IPS-18c (cell line): ENCODE results near the gene CCM2.

Source experiments
- H3K4me3 ChIP-seq: 2 replicates; pipeline ENCODE4 v1.7.0; 2013; ENCODE audit warnings: low read depth, mild to moderate bottlenecking, low read length, moderate library complexity; ENCODE audit not compliant: insufficient read depth
- H3K9me3 ChIP-seq: one replicate; pipeline ENCODE4 v1.6.1; 2013; ENCODE audit warnings: mild to moderate bottlenecking, low read length, moderate library complexity; ENCODE audit not compliant: control insufficient read depth, insufficient read depth

Gene CCM2

GRCh38 chr7:45077579-45077978 is 77.6 kb downstream of the CCM2 start:
- no peaks in the 10 kb centered on the region for H3K9me3 ChIP-seq
- no peak overlapping the region for H3K4me3 ChIP-seq

- Histone ChIP-seq H3K4me3 (no peak overlapping the region), H3K9me3 (no peaks in the 10 kb centered on the region)
These were observed 78.2 kb downstream of the CCM2 start for GRCh38 chr7:45078125-45078681.

- no peak overlapping the region for H3K4me3 ChIP-seq
These were observed 80.4 kb downstream of the CCM2 start for GRCh38 chr7:45080265-45080957.

DNA sequence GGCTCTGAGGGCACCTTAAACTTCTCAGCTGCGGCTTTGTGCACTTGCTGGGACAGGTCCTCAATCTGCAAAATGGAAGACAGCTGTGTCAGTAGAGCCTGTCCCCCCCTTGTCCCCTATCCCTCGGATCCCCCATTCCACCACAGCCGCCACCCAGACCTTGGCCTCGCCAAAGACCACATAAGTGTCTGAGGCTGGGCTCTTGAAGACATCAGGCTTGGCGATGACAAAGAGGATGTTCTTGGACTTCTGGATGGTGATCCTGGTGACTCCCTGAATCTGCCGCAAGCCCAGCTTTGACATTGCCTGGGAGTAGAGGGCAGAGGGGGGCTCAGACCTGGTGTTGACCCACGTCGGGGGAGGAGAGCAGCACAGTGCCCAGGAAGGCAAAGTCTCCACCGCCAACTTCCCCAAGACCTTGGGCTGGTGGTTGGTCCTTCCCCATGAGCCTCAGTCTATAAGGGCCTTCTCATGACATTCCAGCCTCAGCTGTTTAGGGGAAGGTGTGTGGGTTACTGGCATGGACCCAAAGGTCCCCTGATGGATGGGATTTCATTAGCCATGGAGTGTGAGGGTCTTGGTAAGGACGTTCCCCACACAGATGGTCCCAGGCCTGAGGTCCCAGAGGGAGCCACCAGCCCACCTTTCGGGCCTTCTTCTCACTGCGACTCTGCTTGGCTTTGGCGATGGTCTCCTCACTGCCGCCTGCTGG is 81.1 kb downstream of the CCM2 start:
- no peaks in the 10 kb centered on the region for H3K9me3 ChIP-seq
- no peak overlapping the region for H3K4me3 ChIP-seq

More at GRCh38 chr7:45080265-45080957, 80.4 kb downstream of the CCM2 start:
- no peaks in the 10 kb centered on the region for H3K9me3 ChIP-seq

DNA sequence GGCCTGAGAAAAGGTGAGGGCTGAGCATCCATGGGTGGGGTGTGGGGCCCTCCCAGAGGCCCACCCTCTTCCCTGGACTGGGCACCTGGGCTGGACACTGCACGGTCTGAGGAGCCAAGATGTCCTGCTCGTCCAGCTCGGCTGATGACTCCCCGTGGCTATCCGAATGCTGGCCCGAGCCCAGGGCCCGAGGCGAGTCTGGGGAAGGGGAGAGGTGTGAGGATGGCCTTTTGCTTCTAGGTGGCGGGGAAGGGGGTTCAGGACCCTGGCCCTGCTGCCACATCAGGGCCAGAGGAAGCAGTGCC is 81.6 kb downstream of the CCM2 start:
- Histone ChIP-seq H3K4me3 (no peak overlapping the region), H3K9me3 (no peaks in the 10 kb centered on the region)

DNA sequence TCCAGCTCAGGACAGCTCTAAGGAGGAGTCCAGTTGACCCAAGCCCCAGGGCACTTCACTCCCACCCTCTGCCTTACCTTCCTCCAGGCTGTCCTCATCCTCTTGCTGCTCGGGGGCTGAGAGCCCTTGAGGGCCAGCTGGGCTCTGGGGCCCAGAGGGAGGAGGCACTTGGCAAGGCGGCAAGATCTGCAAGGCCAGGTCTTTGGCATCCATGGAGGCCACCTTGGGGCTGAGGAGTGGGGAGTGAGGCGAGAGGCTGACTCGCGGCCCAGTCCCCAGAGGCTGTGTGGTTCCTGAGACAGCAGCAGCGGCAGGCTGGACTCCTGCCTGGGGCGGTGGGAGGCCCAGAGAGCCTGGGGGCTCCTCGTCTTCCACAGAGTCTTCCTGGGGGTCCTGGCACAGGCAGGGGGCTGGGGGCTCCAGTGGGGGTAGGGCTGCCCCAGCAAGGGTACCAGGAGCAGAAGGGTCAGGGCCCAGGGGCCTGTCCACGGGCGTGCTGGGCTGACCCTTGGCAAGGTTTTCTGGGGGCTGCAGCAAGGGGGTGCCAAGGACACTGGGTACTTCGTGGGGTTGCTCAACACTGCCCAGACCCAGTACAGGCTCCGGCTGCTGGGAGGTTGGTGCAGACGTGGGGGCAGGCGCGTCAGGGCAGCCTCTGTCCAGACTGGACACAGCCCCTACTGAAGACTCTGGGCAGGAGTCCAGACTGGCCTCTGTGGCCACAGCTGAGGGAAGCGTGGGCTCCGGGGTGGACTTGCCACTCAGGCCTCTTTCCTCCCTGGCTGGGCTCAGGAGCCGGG is 82.2 kb downstream of the CCM2 start:
- Histone ChIP-seq H3K4me3 (no peak overlapping the region), H3K9me3 (no peaks in the 10 kb centered on the region)

GRCh38 chr7:45082831-45083331 is 82.9 kb downstream of the CCM2 start:
- no peak overlapping the region for H3K4me3 ChIP-seq

DNA sequence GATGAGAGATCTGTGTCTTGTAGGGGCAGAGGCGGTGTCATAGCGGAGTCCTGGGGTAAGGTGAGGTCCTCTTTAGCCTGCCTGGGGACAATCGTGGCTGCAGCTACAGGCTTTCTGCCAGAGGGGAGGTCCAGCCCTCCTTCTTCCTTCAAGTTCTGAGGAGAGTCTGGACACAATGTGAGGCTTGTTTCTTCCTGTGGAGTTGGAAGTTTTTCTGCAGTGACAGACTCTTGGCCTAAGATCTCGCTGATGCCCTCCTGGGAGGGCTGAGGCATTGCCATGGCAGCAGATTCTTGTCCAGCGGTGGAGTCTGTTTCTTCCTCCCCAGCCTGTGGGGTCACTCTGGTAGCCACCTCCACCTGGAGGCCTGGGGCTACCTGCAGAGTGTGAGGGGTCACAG is 84.3 kb downstream of the CCM2 start:
- no peak overlapping the region for H3K4me3 ChIP-seq

More at GRCh38 chr7:45082831-45083331, 82.9 kb downstream of the CCM2 start:
- no peaks in the 10 kb centered on the region for H3K9me3 ChIP-seq

GRCh38 chr7:45084901-45085618 is 85.1 kb downstream of the CCM2 start:
- H3K9me3 ChIP-seq: no peaks in the 10 kb centered on the region
- no peak overlapping the region for H3K4me3 ChIP-seq

More for the DNA sequence above, 84.3 kb downstream of the CCM2 start:
- no peaks in the 10 kb centered on the region for H3K9me3 ChIP-seq

- H3K9me3 ChIP-seq: no peaks in the 10 kb centered on the region
- no peak overlapping the region for H3K4me3 ChIP-seq
These were observed 85.7 kb downstream of the CCM2 start for GRCh38 chr7:45085619-45086200.

DNA sequence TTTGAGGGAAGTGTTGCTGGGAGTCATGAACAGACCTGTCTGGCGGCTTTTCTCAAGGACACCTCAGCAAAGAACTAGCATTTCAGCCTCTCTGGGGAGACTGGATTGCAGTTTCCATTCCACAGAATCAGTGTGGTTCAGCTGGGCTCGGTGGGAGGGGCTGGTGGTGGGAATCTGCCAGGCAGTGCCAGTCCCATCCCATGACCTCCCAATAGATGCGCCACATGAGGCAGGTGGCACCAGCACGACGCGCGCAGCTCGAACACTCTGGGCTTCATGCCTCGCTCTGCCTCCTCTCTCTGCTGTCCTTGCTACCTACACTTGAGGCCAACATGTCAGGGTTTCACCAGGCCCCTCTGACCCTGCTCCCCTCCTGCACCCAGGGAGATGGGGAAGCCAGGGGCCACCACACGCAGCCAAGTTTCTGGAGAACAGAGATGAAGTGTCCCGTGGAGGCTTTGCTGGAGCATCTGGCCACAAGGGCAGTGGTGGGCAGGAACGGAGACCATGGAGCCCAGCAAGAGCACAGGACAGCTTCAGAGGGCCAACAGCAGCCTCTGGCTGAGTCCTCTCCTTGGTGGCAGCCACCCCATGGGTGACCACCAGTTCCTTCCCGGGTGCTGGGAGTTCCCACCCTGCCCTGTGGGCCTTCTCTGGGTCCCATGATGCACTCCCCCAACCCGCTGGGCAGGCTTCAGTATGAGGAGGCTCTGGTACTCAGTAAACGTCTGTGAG is 86.5 kb downstream of the CCM2 start:
- no peaks in the 10 kb centered on the region for H3K9me3 ChIP-seq
- H3K4me3 ChIP-seq: no peak overlapping the region

GRCh38 chr7:45087301-45088145 is 87.5 kb downstream of the CCM2 start:
- H3K4me3 ChIP-seq: peak overlapping the region; percentile 57; the same call in 1 of the 2 replicates
- H3K9me3 ChIP-seq: no peaks in the 10 kb centered on the region

DNA sequence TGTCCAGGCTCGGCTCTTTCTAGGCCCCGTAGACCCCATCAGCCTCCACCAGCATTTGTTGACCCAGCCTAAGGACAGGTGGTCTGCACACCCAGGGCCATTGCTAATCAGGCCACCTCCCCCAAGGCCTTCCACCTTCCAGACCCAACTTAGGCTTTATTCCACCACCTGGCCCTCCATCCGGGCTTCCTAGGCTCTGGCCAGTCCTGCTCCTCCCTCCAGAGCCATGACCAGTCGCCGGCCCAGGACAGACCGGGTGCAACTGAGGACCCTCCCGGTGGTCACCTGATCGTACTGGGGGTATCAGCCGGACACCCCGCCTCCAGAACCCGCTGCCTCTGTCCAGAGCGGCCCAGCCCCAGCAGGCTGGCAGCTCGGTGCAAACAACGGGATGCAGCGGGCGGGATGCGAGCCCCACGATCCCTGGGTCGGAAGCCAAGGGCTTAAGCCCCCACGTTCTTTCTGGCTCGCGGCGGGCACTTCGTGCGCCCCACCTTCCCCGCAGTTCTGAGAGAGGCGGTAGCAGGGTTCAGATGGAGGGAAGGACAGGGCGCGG is 88.2 kb downstream of the CCM2 start:
- H3K9me3 ChIP-seq: no peaks in the 10 kb centered on the region
- H3K4me3 ChIP-seq: peak overlapping the region; percentile 57

- no peaks in the 10 kb centered on the region for H3K9me3 ChIP-seq
- H3K4me3 ChIP-seq: peak within 1 kb of the TSS; percentile 57
These were observed 88.9 kb downstream of the CCM2 start, which contains the start of gene NACAD for GRCh38 chr7:45088821-45089340. Gene NACAD (minus strand): TSS chr7:45088969. CDS start chr7:45088894, 75 bp downstream.
